ENCODE data around the gene ZNHIT1. TPM values are rescaled to one million over a fixed set of nuclear protein-coding genes. Genes with fewer than 3 reads are reported as not detected.

Gene ZNHIT1
- total and polyA plus RNA-seq, 2 of the 8 experiments (the other 6 are each of a cell fraction or from before 2014, with no cell fraction given), result 38.2 to 61.7 TPM

DNA sequence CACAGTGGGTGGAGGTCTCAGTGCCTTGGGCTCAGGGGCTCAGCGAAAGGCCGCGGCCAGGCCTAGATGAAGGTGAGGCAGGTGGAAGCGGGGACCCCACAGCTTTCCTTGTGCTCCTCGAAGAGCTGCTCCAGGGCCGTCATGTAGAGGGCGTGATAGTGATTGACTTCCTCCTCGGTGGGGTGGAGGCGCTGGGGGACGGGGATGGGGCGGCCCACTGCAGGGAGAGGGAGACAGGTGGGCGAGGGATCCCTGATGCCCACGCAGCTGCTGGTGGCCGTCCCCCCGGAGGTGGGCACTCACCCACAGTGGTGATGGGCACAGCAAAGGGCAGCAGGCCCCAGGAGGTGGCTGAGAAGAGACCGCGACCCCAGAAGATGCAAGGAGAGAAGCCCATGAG lies 22.1 kb upstream of the ZNHIT1 start (continued):
- TF ChIP-seq, protein P1, sequence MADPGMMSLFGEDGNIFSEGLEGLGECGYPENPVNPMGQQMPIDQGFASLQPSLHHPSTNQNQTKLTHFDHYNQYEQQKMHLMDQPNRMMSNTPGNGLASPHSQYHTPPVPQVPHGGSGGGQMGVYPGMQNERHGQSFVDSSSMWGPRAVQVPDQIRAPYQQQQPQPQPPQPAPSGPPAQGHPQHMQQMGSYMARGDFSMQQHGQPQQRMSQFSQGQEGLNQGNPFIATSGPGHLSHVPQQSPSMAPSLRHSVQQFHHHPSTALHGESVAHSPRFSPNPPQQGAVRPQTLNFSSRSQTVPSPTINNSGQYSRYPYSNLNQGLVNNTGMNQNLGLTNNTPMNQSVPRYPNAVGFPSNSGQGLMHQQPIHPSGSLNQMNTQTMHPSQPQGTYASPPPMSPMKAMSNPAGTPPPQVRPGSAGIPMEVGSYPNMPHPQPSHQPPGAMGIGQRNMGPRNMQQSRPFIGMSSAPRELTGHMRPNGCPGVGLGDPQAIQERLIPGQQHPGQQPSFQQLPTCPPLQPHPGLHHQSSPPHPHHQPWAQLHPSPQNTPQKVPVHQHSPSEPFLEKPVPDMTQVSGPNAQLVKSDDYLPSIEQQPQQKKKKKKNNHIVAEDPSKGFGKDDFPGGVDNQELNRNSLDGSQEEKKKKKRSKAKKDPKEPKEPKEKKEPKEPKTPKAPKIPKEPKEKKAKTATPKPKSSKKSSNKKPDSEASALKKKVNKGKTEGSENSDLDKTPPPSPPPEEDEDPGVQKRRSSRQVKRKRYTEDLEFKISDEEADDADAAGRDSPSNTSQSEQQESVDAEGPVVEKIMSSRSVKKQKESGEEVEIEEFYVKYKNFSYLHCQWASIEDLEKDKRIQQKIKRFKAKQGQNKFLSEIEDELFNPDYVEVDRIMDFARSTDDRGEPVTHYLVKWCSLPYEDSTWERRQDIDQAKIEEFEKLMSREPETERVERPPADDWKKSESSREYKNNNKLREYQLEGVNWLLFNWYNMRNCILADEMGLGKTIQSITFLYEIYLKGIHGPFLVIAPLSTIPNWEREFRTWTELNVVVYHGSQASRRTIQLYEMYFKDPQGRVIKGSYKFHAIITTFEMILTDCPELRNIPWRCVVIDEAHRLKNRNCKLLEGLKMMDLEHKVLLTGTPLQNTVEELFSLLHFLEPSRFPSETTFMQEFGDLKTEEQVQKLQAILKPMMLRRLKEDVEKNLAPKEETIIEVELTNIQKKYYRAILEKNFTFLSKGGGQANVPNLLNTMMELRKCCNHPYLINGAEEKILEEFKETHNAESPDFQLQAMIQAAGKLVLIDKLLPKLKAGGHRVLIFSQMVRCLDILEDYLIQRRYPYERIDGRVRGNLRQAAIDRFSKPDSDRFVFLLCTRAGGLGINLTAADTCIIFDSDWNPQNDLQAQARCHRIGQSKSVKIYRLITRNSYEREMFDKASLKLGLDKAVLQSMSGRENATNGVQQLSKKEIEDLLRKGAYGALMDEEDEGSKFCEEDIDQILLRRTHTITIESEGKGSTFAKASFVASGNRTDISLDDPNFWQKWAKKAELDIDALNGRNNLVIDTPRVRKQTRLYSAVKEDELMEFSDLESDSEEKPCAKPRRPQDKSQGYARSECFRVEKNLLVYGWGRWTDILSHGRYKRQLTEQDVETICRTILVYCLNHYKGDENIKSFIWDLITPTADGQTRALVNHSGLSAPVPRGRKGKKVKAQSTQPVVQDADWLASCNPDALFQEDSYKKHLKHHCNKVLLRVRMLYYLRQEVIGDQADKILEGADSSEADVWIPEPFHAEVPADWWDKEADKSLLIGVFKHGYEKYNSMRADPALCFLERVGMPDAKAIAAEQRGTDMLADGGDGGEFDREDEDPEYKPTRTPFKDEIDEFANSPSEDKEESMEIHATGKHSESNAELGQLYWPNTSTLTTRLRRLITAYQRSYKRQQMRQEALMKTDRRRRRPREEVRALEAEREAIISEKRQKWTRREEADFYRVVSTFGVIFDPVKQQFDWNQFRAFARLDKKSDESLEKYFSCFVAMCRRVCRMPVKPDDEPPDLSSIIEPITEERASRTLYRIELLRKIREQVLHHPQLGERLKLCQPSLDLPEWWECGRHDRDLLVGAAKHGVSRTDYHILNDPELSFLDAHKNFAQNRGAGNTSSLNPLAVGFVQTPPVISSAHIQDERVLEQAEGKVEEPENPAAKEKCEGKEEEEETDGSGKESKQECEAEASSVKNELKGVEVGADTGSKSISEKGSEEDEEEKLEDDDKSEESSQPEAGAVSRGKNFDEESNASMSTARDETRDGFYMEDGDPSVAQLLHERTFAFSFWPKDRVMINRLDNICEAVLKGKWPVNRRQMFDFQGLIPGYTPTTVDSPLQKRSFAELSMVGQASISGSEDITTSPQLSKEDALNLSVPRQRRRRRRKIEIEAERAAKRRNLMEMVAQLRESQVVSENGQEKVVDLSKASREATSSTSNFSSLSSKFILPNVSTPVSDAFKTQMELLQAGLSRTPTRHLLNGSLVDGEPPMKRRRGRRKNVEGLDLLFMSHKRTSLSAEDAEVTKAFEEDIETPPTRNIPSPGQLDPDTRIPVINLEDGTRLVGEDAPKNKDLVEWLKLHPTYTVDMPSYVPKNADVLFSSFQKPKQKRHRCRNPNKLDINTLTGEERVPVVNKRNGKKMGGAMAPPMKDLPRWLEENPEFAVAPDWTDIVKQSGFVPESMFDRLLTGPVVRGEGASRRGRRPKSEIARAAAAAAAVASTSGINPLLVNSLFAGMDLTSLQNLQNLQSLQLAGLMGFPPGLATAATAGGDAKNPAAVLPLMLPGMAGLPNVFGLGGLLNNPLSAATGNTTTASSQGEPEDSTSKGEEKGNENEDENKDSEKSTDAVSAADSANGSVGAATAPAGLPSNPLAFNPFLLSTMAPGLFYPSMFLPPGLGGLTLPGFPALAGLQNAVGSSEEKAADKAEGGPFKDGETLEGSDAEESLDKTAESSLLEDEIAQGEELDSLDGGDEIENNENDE (IDR thresholded peaks at IDR 0.05; ENCODE audit: insufficient replicate concordance, low read length), result no peak
- no peak for TF ChIP-seq SIN3A (conservative IDR thresholded peaks at IDR 0.05 in 1 of 2, IDR thresholded peaks at IDR 0.05 in 1 of 2; ENCODE audit: low read depth in 1 of 2, low read length in 2 of 2)
